H9 (cell line): ENCODE measurements around the gene DDX24. TPM values are rescaled to one million over a fixed set of nuclear protein-coding genes. Genes with fewer than 3 reads are reported as not detected.

Experiments
- DNase-seq: peaks from one replicate; pipeline ENCODE4 v3.0.0-alpha.2; 2017
- H2AFZ ChIP-seq: one replicate; pipeline ENCODE4 v1.6.1; 2013; ENCODE audit warnings: mild to moderate bottlenecking, low read length, control low read depth, moderate library complexity
- H2AK5ac ChIP-seq: 2 replicates; pipeline ENCODE4 v1.6.1; 2013; ENCODE audit warnings: low read length, control low read depth, mixed read lengths; ENCODE audit not compliant: insufficient read length
- H2BK120ac ChIP-seq: one replicate; pipeline ENCODE4 v1.6.1; 2013; ENCODE audit warnings: low read depth, mild to moderate bottlenecking, low read length, control low read depth, inconsistent platforms; ENCODE audit not compliant: poor library complexity, severe bottlenecking
- H2BK12ac ChIP-seq: 2 replicates; pipeline ENCODE4 v1.6.1; 2013; ENCODE audit warnings: low read length, control low read depth, mixed read lengths, low read depth; ENCODE audit not compliant: insufficient read length
- H2BK15ac ChIP-seq: 2 replicates; pipeline ENCODE4 v1.6.1; 2013; ENCODE audit warnings: low read depth, low read length, control low read depth
- H2BK20ac ChIP-seq: one replicate; pipeline ENCODE4 v1.6.1; 2013; ENCODE audit warnings: low read depth, mild to moderate bottlenecking, low read length, control low read depth, inconsistent platforms; ENCODE audit not compliant: poor library complexity, severe bottlenecking
- H2BK5ac ChIP-seq: 2 replicates; pipeline ENCODE4 v1.6.1; 2013; ENCODE audit warnings: low read length, control low read depth, mixed read lengths; ENCODE audit not compliant: insufficient read length
- H3K14ac ChIP-seq: 2 replicates; pipeline ENCODE4 v1.6.1; 2013; ENCODE audit warnings: low read length, control low read depth; ENCODE audit not compliant: insufficient read depth
- H3K18ac ChIP-seq: 2 replicates; pipeline ENCODE4 v1.6.1; 2013; ENCODE audit warnings: low read depth, mild to moderate bottlenecking, mixed read lengths, low read length, control low read depth; ENCODE audit not compliant: insufficient read length
- H3K23ac ChIP-seq: 2 replicates; pipeline ENCODE4 v1.6.1; 2013; ENCODE audit warnings: low read length, control low read depth, mixed read lengths, low read depth; ENCODE audit not compliant: insufficient read length
- H3K23me2 ChIP-seq: 2 replicates; pipeline ENCODE4 v1.6.1; 2013; ENCODE audit warnings: low read depth, mild to moderate bottlenecking, mixed read lengths, low read length, control low read depth; ENCODE audit not compliant: insufficient read length, poor library complexity, severe bottlenecking
- H3K27ac ChIP-seq: 2 replicates; pipeline ENCODE4 v1.5.1; 2013; ENCODE audit warnings: low read length, control low read depth, mixed read lengths, low read depth; ENCODE audit not compliant: insufficient read length
- H3K27me3 ChIP-seq: 2 replicates; pipeline ENCODE4 v1.6.1; 2013; ENCODE audit warnings: low read length, control low read depth, inconsistent platforms; ENCODE audit not compliant: insufficient read depth
- H3K4ac ChIP-seq: 2 replicates; pipeline ENCODE4 v1.6.1; 2013; ENCODE audit warnings: low read depth, mild to moderate bottlenecking, control low read depth, inconsistent platforms, low read length, moderate library complexity
- H3K4me1 ChIP-seq: 2 replicates; pipeline ENCODE4 v1.6.1; 2013; ENCODE audit warnings: low read length, control low read depth, inconsistent platforms; ENCODE audit not compliant: insufficient read depth
- H3K4me2 ChIP-seq: 2 replicates; pipeline ENCODE4 v1.6.1; 2013; ENCODE audit warnings: low read length, control low read depth, mixed read lengths; ENCODE audit not compliant: insufficient read length, insufficient read depth
- H3K56ac ChIP-seq: 2 replicates; pipeline ENCODE4 v1.6.1; 2013; ENCODE audit warnings: low read depth, mild to moderate bottlenecking, mixed read lengths, low read length, control low read depth; ENCODE audit not compliant: insufficient read length
- H3K79me1 ChIP-seq: 2 replicates; pipeline ENCODE4 v1.6.1; 2013; ENCODE audit warnings: low read depth, mild to moderate bottlenecking, moderate library complexity, low read length, control low read depth, inconsistent platforms; ENCODE audit not compliant: insufficient read depth, poor library complexity, severe bottlenecking
- H3K79me2 ChIP-seq: 2 replicates; pipeline ENCODE4 v1.6.1; 2013; ENCODE audit warnings: low read length, control low read depth, inconsistent platforms; ENCODE audit not compliant: insufficient read depth
- H3K9ac ChIP-seq: 2 replicates; pipeline ENCODE4 v1.6.1; 2013; ENCODE audit warnings: low read length, control low read depth, mixed read lengths; ENCODE audit not compliant: insufficient read length; ENCODE audit errors: extremely low read depth
- H3K9me3 ChIP-seq: one replicate; pipeline ENCODE4 v1.6.1; 2013; ENCODE audit warnings: low read depth, low read length, inconsistent platforms; ENCODE audit not compliant: control insufficient read depth
- H3T11ph ChIP-seq: one replicate; pipeline ENCODE4 v1.6.1; 2013; ENCODE audit warnings: mild to moderate bottlenecking, low read length, control low read depth, inconsistent platforms
- H4K20me1 ChIP-seq: one replicate; pipeline ENCODE4 v1.6.1; 2013; ENCODE audit not compliant: control insufficient read depth, insufficient read length, insufficient read depth
- H4K5ac ChIP-seq: 2 replicates; pipeline ENCODE4 v1.6.1; 2013; ENCODE audit warnings: low read depth, mild to moderate bottlenecking, mixed read lengths, low read length, control low read depth; ENCODE audit not compliant: insufficient read length
- H4K8ac ChIP-seq: replicated peaks from 2 replicates; pipeline ENCODE4 v1.6.1; 2013; ENCODE audit warnings: low read length, control low read depth, mixed read lengths, low read depth; ENCODE audit not compliant: insufficient read length
- H4K91ac ChIP-seq: 2 replicates; pipeline ENCODE4 v1.6.1; 2013; ENCODE audit warnings: low read depth, mild to moderate bottlenecking, moderate library complexity, mixed read lengths, low read length, control low read depth; ENCODE audit not compliant: insufficient read length
- H3K27ac Mint-ChIP-seq, 3 experiments: 2 replicates in 2 of 3; 3 replicates in 1 of 3; pipeline ENCODE4 v1.8.0; 2020 to 2021; ENCODE audit warnings: mixed read lengths in 3 of 3, mild to moderate bottlenecking in 1 of 3, moderate library complexity in 1 of 3
- H3K27me3 Mint-ChIP-seq: 2 replicates; pipeline ENCODE4 v1.8.0; 2021; ENCODE audit warnings: low read depth, mild to moderate bottlenecking, moderate library complexity, mixed read lengths
- H3K36me3 Mint-ChIP-seq, 3 experiments: 2 replicates in 2 of 3; 3 replicates in 1 of 3; pipeline ENCODE4 v1.8.0; 2020 to 2021; ENCODE audit warnings: low read depth in 3 of 3, mixed read lengths in 3 of 3; ENCODE audit not compliant: insufficient read depth in 1 of 3
- H3K4me1 Mint-ChIP-seq, 2 experiments: 2 replicates each; pipeline ENCODE4 v1.8.0; 2020; ENCODE audit warnings: mixed read lengths in 2 of 2
- H3K4me3 Mint-ChIP-seq, 2 experiments: 2 replicates in 1 of 2; 3 replicates in 1 of 2; pipeline ENCODE4 v1.8.0; 2020 to 2021; ENCODE audit warnings: mild to moderate bottlenecking in 2 of 2, mixed read lengths in 2 of 2, moderate library complexity in 1 of 2
- H3K9me3 Mint-ChIP-seq, 2 experiments: 2 replicates in 1 of 2; 3 replicates in 1 of 2; pipeline ENCODE4 v1.8.0; 2020; ENCODE audit warnings: mild to moderate bottlenecking in 2 of 2, mixed read lengths in 2 of 2, moderate library complexity in 1 of 2
- CTCF ChIP-seq: fragments of 200-600 bp; sonication (generic); conservative IDR thresholded peaks from 3 replicates; pipeline ENCODE4 v1.8.0; 2021; ENCODE audit warnings: antibody characterized with exemption, mild to moderate bottlenecking
- WGBS: extraction: QIAGEN DNeasy Blood & Tissue Kit; methylation state at CpG from one replicate; pipeline ENCODE4 v1.1.7; 2013; ENCODE audit warnings: missing lambda C conversion rate, low lambda C conversion rate, mixed read lengths; ENCODE audit not compliant: insufficient read length; ENCODE audit errors: extremely low coverage; 5-methylcytosine and 5-hydroxymethylcytosine counted together
- total RNA-seq: library from RNA; stranded (reverse); gene quantifications from 2 replicates; pipeline ENCODE4 v1.2.1, GENCODE V29; 2021

Gene DDX24
- total RNA-seq, 1 experiment from 2014 or later: 172 TPM

- Histone ChIP-seq H2BK120ac (no peak overlapping the region), H2AK5ac (no peak overlapping the region), H3K9me3 (no peaks in the 10 kb centered on the region), H2AFZ (no peak overlapping the region), H2BK20ac (no peak overlapping the region), H2BK12ac (no peak overlapping the region), H4K5ac (no peak overlapping the region), H4K8ac (no peak overlapping the region), H3K79me2 (no peaks in the 10 kb centered on the region), H3K9ac (no peak overlapping the region), H3K14ac (no peak overlapping the region), H3K4me2 (no peak overlapping the region), H2BK5ac (no peak overlapping the region), H3K27ac (no peak overlapping the region), H4K91ac (no peak overlapping the region), H3K4me1 (no peaks in the 10 kb centered on the region), H4K20me1 (no peaks in the 10 kb centered on the region), H3T11ph (no peak overlapping the region), H3K79me1 (no peaks in the 10 kb centered on the region), H3K4ac (no peak overlapping the region), H3K23me2 (no peaks in the 10 kb centered on the region), H3K23ac (no peak overlapping the region), H3K27me3 (no peaks in the 10 kb centered on the region), H2BK15ac (no peak overlapping the region), H3K18ac (no peak overlapping the region), H3K56ac (no peak overlapping the region)
- H3K36me3 Mint-ChIP-seq: peaks cover 4% of the 10 kb centered on the region in 3 experiments; a peak in 5 of 7 replicates
- no peak for DNase-seq
- H3K4me3 Mint-ChIP-seq: no peak overlapping the region
- no peak for TF ChIP-seq CTCF
- no peaks in the 10 kb centered on the region for H3K27me3 Mint-ChIP-seq
- no peak overlapping the region for H3K27ac Mint-ChIP-seq
- no CpG with 5 or more reads among the region's 5 CpGs for WGBS
- H3K4me1 Mint-ChIP-seq: no peaks in the 10 kb centered on the region
- H3K9me3 Mint-ChIP-seq: peaks cover 2 to 3% of the 10 kb centered on the region in 2 experiments; a peak in 1 of 5 replicates
These were observed 7.5 kb upstream of the DDX24 start for GRCh38 chr14:94088516-94088915.
